ENCODE measurements around the gene PIEZO2.

The PIEZO2 gene

DNA sequence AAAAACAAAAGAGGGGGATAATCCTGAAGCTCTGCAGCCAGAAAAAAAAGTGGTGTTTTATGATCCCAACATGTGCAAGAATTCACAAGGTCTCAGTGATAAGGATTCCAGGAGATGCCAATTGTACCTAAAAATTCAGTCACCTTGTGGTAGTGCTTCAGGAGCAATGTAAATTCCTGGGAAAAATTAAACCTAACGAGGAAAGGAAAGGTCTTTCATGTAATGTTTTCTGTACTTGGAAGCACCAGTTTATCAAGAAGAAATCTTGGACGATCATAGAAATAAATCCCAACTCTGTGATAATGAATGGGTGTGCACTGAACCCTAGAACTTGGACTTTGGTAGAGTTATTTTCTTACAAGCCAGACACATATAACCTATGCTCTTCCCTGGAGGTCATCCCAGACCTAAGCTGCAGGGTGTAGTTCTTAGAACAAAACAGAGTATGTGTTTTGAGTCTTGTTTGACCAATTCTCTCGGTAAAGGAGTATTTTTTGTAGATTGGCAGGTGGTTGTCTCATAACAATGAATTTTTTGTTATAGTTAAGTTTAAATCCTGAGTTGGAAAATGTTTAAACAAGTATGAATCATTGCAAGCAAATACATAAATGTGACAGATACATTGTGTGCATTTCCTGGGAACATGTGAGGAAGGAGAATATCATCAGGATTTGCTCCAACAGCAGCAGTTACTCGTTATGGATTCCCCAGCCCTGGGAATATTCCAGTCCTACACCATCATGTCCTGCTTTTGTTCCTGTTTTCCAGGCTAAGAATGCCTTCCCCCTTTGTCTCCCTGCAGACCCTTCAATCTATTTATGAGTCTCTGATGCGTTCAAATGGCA lies 399.0 kb downstream of the PIEZO2 start:
- DNase-seq (ENCODE audit: low spot score in 2 of 2) (no peak), ATAC-seq (ENCODE audit: low read depth) (no peak)
- Mint-ChIP-seq H3K27ac (no peak overlapping the region), H3K4me1 (no peaks in the 10 kb centered on the region), H3K9me3 (no peaks in the 10 kb centered on the region), H3K27me3 (no peaks in the 10 kb centered on the region), H3K36me3 (no peaks in the 10 kb centered on the region), H3K4me3 (no peak overlapping the region)

DNA sequence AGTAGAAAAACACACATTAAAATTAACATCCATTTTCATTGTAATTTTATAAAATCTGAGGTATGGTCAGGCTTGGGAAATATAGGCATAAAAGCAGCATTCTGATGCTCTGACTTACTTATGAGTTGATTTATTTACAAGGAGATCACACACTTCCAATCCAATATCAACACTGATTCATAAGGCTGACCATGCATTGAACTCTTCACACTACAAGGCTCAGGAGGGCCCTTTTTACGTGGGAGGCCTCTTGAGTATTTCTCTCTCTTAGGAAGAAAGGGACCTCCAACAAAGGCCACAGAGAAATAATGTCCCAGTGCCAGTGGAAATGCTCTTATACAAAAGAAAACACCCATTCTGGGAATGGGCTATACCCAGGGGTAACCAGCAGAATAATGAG lies 400.7 kb downstream of the PIEZO2 start:
- no peaks in the 10 kb centered on the region for H3K9me3 Mint-ChIP-seq
- no peaks in the 10 kb centered on the region for H3K36me3 Mint-ChIP-seq
- ATAC-seq (ENCODE audit: low read depth), result no peak
- H3K4me3 Mint-ChIP-seq, result no peak overlapping the region
- H3K4me1 Mint-ChIP-seq, result no peaks in the 10 kb centered on the region
- DNase-seq (ENCODE audit: low spot score in 2 of 2), result no peak
- no peaks in the 10 kb centered on the region for H3K27me3 Mint-ChIP-seq
- no peak overlapping the region for H3K27ac Mint-ChIP-seq

DNA sequence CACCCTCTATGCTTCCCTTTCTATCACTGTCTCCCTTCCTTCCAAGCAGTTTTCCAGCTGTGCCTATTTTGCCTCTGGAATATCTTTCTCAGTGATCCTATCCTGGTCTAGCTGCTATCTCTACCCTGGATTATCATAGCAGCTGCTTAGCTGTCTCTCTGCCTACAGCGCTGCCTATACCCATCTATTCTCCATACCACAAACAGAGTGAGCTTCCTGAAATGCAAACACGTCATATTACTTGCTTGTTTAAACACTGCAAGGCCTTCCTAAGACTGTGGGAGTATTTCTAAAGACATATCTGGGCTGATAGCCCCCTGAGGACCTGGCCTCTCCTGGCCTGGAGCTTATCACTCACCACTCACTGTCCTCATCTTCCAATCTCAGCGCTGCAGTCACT lies 403.4 kb downstream of the PIEZO2 start:
- Mint-ChIP-seq H3K27me3 (no peaks in the 10 kb centered on the region), H3K4me3 (no peak overlapping the region), H3K36me3 (no peaks in the 10 kb centered on the region), H3K27ac (no peak overlapping the region), H3K9me3 (no peaks in the 10 kb centered on the region), H3K4me1 (no peaks in the 10 kb centered on the region)
- DNase-seq (ENCODE audit: low spot score in 2 of 2), result no peak
- ATAC-seq (ENCODE audit: low read depth), result no peak

DNA sequence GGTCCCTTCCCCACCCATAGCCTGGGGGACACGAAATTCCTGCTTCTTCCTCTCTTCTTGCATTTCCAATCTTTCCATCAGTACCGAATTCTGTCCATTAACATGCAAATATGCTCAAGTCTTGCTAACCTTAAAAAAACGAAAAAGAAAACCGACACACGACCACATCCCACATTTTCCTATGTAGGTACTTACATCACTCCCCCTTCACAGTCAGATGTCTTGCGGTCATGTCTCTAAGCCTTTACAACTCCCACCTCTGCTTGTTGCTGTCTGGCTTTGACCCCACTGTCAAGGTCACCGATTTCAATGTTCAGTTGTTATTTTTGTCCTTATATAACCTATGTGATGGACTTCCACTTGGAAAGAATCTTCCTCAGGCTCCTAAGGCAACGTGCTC lies 404.1 kb downstream of the PIEZO2 start:
- DNase-seq (ENCODE audit: low spot score in 2 of 2), result no peak
- Mint-ChIP-seq H3K9me3 (no peaks in the 10 kb centered on the region), H3K27ac (no peak overlapping the region), H3K4me1 (no peaks in the 10 kb centered on the region), H3K27me3 (no peaks in the 10 kb centered on the region), H3K36me3 (no peaks in the 10 kb centered on the region), H3K4me3 (no peak overlapping the region)
- no peak for ATAC-seq (ENCODE audit: low read depth)

DNA sequence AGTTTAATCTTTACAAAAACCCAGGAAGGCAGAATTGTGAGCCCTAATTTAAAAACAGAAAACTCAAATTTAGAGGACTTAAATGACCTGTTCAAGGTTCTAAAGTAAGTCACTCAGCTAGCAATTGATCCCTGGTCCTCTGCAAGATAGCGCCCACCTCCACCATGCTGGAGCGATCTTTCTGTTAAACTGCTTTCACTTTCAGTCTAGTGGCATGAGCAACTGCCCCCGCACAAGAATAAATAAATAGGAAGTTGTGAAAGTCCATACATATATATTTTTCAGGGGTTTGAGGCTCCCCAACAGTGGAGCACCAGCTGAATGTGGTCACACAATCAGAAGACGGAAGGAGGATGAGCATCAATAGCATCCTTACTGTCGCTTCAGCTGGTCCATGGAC lies 405.6 kb downstream of the PIEZO2 start:
- Mint-ChIP-seq H3K4me3 (no peak overlapping the region), H3K36me3 (no peaks in the 10 kb centered on the region), H3K27ac (no peak overlapping the region), H3K4me1 (no peaks in the 10 kb centered on the region), H3K27me3 (no peaks in the 10 kb centered on the region), H3K9me3 (no peaks in the 10 kb centered on the region)
- ATAC-seq (ENCODE audit: low read depth), result no peak
- no peak for DNase-seq (ENCODE audit: low spot score in 2 of 2)

DNA sequence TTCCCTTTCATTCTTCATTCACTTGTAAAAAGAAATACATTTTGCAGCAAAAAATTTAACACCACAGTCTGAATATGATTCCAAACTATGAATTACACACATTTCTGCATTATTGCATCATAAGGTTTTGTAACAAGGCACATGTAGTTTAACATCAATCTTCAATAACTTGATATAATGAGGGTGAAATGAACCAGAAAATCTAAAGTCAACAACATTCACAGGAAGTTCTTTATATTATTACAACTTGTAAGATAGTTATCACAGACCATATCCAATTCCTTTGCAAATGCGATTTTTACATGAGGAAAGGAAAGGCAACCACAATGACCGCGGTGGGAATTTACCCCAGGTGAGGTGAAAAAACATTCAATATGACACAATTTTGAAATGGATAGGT lies 410.2 kb downstream of the PIEZO2 start:
- no peaks in the 10 kb centered on the region for H3K4me1 Mint-ChIP-seq
- ATAC-seq (ENCODE audit: low read depth), result no peak
- no peak for DNase-seq (ENCODE audit: low spot score in 2 of 2)
- H3K9me3 Mint-ChIP-seq, result no peaks in the 10 kb centered on the region
- no peaks in the 10 kb centered on the region for H3K36me3 Mint-ChIP-seq
- H3K4me3 Mint-ChIP-seq, result no peak overlapping the region
- H3K27ac Mint-ChIP-seq, result no peak overlapping the region
- no peaks in the 10 kb centered on the region for H3K27me3 Mint-ChIP-seq

DNA sequence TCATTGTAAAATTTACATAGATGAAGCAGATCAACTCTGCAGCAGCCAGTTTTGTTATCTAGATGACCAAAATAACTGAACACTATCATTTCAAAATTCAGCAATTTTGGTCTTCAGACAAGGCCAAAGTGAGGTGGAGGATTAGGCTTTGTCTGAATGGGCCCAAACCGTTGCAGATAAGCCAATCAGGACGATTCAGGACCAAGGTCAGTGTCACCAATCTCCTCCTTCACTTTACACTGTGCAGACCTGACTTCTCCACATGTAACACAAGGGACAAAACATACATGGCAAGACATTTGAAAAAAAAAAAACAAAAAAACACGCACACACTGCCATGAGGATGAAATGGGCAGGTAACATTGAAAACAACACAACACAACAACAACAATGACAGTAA lies 412.4 kb downstream of the PIEZO2 start:
- Mint-ChIP-seq H3K27me3 (peaks cover 2% of the 10 kb centered on the region), H3K9me3 (no peaks in the 10 kb centered on the region), H3K36me3 (no peaks in the 10 kb centered on the region), H3K4me1 (no peaks in the 10 kb centered on the region), H3K4me3 (no peak overlapping the region), H3K27ac (no peak overlapping the region)
- DNase-seq (ENCODE audit: low spot score in 2 of 2) (no peak), ATAC-seq (ENCODE audit: low read depth) (no peak)

DNA sequence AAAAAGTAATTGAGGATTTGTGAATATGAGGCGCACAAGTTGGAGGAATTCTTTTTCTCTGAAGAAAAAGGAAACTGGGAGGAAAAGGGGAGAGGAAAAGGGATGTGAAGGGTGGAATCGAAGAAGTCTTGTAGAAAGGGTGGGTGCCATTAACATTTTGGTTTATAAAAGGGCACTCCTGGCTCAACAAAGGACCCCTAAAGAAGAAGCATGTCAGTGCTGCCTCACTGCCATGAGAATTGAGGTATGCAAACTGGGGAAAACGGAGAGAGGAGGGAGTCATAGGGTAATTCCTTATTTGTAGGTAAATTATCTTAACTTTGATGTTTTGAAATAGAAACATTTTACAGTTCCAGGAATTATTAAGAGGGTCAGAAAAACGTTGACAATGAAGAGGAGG lies 416.4 kb downstream of the PIEZO2 start:
- H3K36me3 Mint-ChIP-seq, result no peaks in the 10 kb centered on the region
- no peak overlapping the region for H3K27ac Mint-ChIP-seq
- no peaks in the 10 kb centered on the region for H3K4me1 Mint-ChIP-seq
- H3K27me3 Mint-ChIP-seq, result peaks cover 2% of the 10 kb centered on the region
- ATAC-seq (ENCODE audit: low read depth), result no peak
- no peak overlapping the region for H3K4me3 Mint-ChIP-seq
- H3K9me3 Mint-ChIP-seq, result no peaks in the 10 kb centered on the region
- DNase-seq (ENCODE audit: low spot score in 2 of 2), result no peak

DNA sequence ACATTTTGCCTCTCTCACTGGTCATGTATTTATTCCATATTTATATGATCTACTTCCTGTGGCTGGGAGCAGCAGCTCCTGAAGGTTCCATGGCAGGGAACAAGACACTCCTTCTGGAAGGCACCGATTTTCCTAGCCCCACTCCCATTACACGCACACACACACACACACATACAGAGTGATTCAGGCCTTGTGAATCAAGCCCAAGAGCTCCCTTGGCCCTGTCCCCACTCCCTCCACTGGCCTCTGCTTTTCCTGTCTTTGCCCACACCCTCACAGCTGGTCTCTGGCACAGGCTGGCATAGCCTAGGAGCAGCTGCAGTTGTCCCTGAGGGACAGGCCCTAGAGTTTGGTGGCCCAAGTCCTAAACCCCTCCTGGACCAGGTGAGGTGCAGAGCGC lies 421.9 kb downstream of the PIEZO2 start:
- no peak overlapping the region for H3K27ac Mint-ChIP-seq
- H3K36me3 Mint-ChIP-seq, result no peaks in the 10 kb centered on the region

DNA sequence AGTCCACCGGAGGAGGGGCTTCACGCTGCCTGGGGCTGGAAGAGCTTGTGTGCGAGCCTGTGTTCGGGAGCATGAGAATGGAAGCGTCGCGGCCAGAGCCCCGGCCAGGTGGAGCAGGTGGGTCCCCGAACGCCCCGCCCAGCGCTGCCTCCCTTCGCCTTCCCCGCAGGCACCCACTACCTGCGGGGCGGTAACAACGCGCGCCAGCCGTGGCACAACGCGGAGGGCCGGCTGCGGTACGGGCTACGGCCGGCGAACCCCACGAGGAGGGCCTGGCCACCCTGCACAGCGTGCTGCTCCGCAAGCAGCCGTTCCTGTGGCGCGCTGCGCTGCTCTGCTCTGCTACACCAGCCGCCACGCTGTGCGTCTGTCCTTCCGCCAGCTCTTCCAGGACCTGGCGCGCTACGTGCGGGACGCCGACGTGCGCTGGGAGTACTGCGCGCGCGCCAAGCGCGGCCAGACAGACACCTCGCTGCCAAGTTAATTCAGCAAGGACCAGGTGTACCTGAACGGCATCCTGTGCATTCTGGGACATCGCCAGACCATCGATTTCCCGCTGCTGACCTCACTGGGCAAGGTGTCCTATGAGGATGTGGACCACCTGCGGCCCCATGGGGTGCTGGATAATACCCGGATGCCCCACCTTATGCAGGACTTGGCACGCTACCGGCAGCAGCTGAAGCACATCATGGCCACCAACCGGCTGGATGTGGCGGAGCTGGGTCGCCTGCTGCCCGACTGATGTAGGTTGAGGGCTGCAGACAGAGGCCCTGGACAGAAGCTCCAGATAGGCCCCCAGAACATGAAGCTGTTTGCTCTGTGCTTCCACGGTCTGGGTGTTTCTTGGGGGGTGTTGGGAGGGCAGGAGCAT lies 422.9 kb downstream of the PIEZO2 start:
- DNase-seq (ENCODE audit: low spot score in 2 of 2), result no peak
- Mint-ChIP-seq H3K27me3 (peaks cover 15% of the 10 kb centered on the region), H3K4me3 (no peak overlapping the region), H3K27ac (no peak overlapping the region), H3K4me1 (no peaks in the 10 kb centered on the region), H3K9me3 (no peaks in the 10 kb centered on the region), H3K36me3 (no peaks in the 10 kb centered on the region)
- no peak for ATAC-seq (ENCODE audit: low read depth)

More for the DNA sequence above, 421.9 kb downstream of the PIEZO2 start:
- H3K9me3 Mint-ChIP-seq, result no peaks in the 10 kb centered on the region
- no peak for ATAC-seq (ENCODE audit: low read depth)
- no peak for DNase-seq (ENCODE audit: low spot score in 2 of 2)
- peaks cover 15% of the 10 kb centered on the region for H3K27me3 Mint-ChIP-seq
- H3K4me1 Mint-ChIP-seq, result no peaks in the 10 kb centered on the region
- no peak overlapping the region for H3K4me3 Mint-ChIP-seq

DNA sequence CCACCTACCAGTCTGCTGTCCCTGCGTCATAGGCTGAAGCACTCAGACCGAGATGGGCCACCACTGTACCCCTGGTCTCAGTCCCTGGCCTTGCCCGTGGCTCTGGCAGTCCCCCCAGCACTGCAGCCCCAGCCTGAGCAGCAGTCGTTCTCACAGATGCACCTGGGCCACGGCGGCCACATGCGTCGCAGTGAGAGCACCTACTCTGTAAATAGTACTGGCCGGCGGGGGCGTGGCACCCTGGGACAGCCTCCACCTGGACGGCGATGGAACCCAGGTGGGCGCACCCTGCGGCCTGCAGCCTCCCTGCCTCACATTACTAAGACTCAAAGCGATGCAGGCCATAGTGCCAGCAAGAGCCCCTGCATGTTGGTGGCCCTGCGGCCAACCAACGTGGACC lies 424.7 kb downstream of the PIEZO2 start:
- Mint-ChIP-seq H3K4me1 (no peaks in the 10 kb centered on the region), H3K36me3 (no peaks in the 10 kb centered on the region), H3K4me3 (no peak overlapping the region), H3K27ac (no peak overlapping the region), H3K27me3 (peaks cover 17% of the 10 kb centered on the region), H3K9me3 (no peaks in the 10 kb centered on the region)
- ATAC-seq (ENCODE audit: low read depth) (no peak), DNase-seq (ENCODE audit: low spot score in 2 of 2) (no peak)

DNA sequence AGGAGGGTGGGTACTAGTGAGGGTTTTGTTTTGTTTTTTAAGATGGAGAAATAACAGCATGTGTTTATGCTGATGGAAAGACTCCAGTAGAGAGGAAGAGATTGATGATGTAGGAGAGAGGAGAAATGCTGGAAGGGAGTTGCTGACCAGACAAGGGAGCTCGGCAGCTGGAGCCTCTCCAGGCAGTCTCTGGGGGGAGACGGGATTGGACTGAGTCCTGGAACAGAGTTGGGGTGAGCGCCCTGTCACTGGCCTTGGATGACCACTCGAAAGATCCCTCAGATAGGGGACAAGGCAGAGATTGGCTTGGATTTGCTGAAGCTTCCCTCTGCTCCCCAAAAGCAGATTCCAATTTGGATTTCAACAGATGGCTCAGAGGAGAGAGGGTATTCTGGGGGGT lies 425.9 kb downstream of the PIEZO2 start:
- ATAC-seq (ENCODE audit: low read depth), result no peak
- no peak for DNase-seq (ENCODE audit: low spot score in 2 of 2)
- no peaks in the 10 kb centered on the region for H3K36me3 Mint-ChIP-seq
- H3K4me1 Mint-ChIP-seq, result no peaks in the 10 kb centered on the region
- no peaks in the 10 kb centered on the region for H3K9me3 Mint-ChIP-seq
- H3K27ac Mint-ChIP-seq, result no peak overlapping the region
- H3K27me3 Mint-ChIP-seq, result peaks cover 17% of the 10 kb centered on the region
- no peak overlapping the region for H3K4me3 Mint-ChIP-seq

DNA sequence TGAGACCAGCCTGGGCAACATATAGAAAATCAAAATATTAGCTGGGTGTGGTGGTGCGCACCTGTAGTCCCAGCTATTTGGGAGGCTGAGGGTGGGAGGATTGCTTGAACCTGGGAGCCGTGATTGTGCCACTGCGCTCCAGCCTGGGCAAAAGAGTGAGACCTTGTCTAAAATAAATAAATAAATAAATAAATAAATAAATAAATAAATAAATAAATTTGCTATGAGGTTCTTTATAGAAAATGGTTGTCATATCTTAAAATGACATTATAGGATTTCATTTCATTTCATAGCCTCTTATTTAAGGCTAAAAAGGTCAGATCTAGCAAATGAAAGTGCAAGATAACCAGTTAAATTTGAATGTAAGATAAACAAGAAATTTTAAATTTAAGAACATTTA lies 430.6 kb downstream of the PIEZO2 start:
- no peak overlapping the region for H3K4me3 Mint-ChIP-seq
- H3K4me1 Mint-ChIP-seq, result no peaks in the 10 kb centered on the region
- no peak for DNase-seq (ENCODE audit: low spot score in 2 of 2)
- H3K36me3 Mint-ChIP-seq, result no peaks in the 10 kb centered on the region
- no peaks in the 10 kb centered on the region for H3K9me3 Mint-ChIP-seq
- H3K27ac Mint-ChIP-seq, result no peak overlapping the region
- no peak for ATAC-seq (ENCODE audit: low read depth)
- peaks cover 10% of the 10 kb centered on the region for H3K27me3 Mint-ChIP-seq

DNA sequence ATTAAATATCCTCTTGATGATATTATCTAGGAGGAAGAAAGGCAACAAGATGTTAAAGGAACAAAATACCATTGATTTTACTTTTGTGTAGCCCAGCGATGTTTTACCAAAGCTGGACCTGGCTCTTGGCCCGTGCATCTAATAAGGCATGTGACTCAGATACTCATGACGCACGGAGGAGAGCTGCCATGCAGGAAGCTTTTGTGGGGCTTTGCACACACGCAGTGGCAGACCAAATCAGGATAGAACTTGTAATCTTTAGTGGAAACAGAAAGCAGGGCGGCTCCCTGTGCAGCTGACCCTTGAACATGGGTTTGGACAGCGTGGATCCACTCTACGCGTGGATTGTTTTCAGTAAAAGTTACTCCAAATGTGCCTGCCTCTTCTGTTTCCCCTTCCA lies 433.6 kb downstream of the PIEZO2 start:
- no peak for ATAC-seq (ENCODE audit: low read depth)
- Mint-ChIP-seq H3K4me3 (no peak overlapping the region), H3K27me3 (peaks cover 6% of the 10 kb centered on the region), H3K36me3 (no peaks in the 10 kb centered on the region), H3K27ac (no peak overlapping the region), H3K9me3 (no peaks in the 10 kb centered on the region), H3K4me1 (no peaks in the 10 kb centered on the region)
- DNase-seq (ENCODE audit: low spot score in 2 of 2), result no peak
